ENCODE measurements around the gene TAF9. TPM values are rescaled to one million over a fixed set of nuclear protein-coding genes. Genes with fewer than 3 reads are reported as not detected.

The TAF9 gene
- polyA plus RNA-seq, 1 of the 3 experiments (the other 2 are of a cell fraction), result 106 TPM

GRCh38 chr5:69317391-69317790 is 51.9 kb downstream of the TAF9 start:
- CTCF ChIA-PET, result no interaction called here
- no peaks in the 10 kb centered on the region for H3K9me3 ChIP-seq

More at GRCh38 chr5:69317391-69317790, 51.9 kb downstream of the TAF9 start:
- Histone ChIP-seq H3K4me1 (ENCODE audit: control insufficient read depth in 1 of 2, insufficient read depth in 2 of 2, low read depth in 1 of 2, low read length in 1 of 2) (no peaks in the 10 kb centered on the region), H3K4me2 (no peak overlapping the region), H3K4me3 (ENCODE audit: low read depth in 2 of 2, low read length in 1 of 2) (no peak overlapping the region), H2AFZ (ENCODE audit: low read depth) (no peak overlapping the region), H4K20me1 (ENCODE audit: insufficient read depth) (no peaks in the 10 kb centered on the region), H3K36me3 (replicated peaks in 1 of 2; ENCODE audit: control insufficient read depth in 1 of 2, insufficient read depth in 2 of 2, low read length in 1 of 2) (peaks cover 0 to 7% of the 10 kb centered on the region in 2 experiments), H3K27ac (ENCODE audit: low read depth in 2 of 2, low read length in 1 of 2) (no peak overlapping the region), H3F3A (replicated peaks; ENCODE audit: insufficient read depth) (peaks cover 8% of the 10 kb centered on the region), H3K27me3 (ENCODE audit: insufficient read depth) (no peaks in the 10 kb centered on the region), H3K79me2 (ENCODE audit: insufficient read depth) (no peaks in the 10 kb centered on the region), H3K9ac (no peak overlapping the region), H3K9me2 (no peaks in the 10 kb centered on the region)
- WGBS (ENCODE audit: low lambda C conversion rate), result 95% methylated on average over 4 of the region's 4 CpGs
- POLR2A ChIA-PET, result no interaction called here
- no peak for DNase-seq
- TF ChIP-seq CHD2 (IDR thresholded peaks at IDR 0.05; ENCODE audit: low read length, partially characterized antibody) (no peak), MAX (IDR thresholded peaks at IDR 0.05; ENCODE audit: low read depth) (no peak), SMC3 (IDR thresholded peaks at IDR 0.05; ENCODE audit: low read depth, low read length) (no peak), EZH2phosphoT487 (IDR thresholded peaks at IDR 0.05; ENCODE audit: borderline replicate concordance, low read depth) (no peak), YY1 (IDR thresholded peaks at IDR 0.05; ENCODE audit: low read depth) (no peak), RXRA (IDR thresholded peaks at IDR 0.05; ENCODE audit: borderline replicate concordance, low read depth) (no peak), TAF1 (IDR thresholded peaks at IDR 0.05; ENCODE audit: borderline replicate concordance, low read depth, low read length) (no peak), TEAD4 (IDR thresholded peaks at IDR 0.05; ENCODE audit: borderline replicate concordance, insufficient read depth) (no peak), FOSL2 (IDR thresholded peaks at IDR 0.05; ENCODE audit: borderline replicate concordance, low read depth) (no peak), PBX3 (IDR thresholded peaks at IDR 0.05) (no peak), JUND (IDR thresholded peaks at IDR 0.05) (no peak), POLR2AphosphoS5 (IDR thresholded peaks at IDR 0.05; ENCODE audit: low read depth, low read length) (no peak), ELF1 (IDR thresholded peaks at IDR 0.05) (no peak), FOXJ3 (CRISPR knock-in tag; IDR thresholded peaks at IDR 0.05) (no peak), IRF3 (IDR thresholded peaks at IDR 0.05; ENCODE audit: low read depth, low read length) (no peak), RAD21 (IDR thresholded peaks at IDR 0.05; ENCODE audit: low read length) (no peak), TCF12 (IDR thresholded peaks at IDR 0.05) (no peak), USF1 (IDR thresholded peaks at IDR 0.05; ENCODE audit: borderline replicate concordance, low read depth) (no peak), ZBTB33 (IDR thresholded peaks at IDR 0.05; ENCODE audit: borderline replicate concordance, low read depth) (no peak)
